B cell (primary cell): ENCODE data around the gene KCNQ5.

ENCODE experiments used
- CTCF ChIP-seq: fragments of 200-600 bp; IDR thresholded peaks from one replicate; pipeline ENCODE4 v1.8.0; 2022; ENCODE audit warnings: antibody characterized with exemption, mild to moderate bottlenecking
- EZH2 ChIP-seq: IDR thresholded peaks from 2 replicates; pipeline ENCODE4 v1.6.1; 2012; ENCODE audit warnings: borderline replicate concordance, low read depth, mild to moderate bottlenecking, moderate library complexity, low read length; ENCODE audit not compliant: insufficient read depth, poor library complexity, severe bottlenecking

DNA sequence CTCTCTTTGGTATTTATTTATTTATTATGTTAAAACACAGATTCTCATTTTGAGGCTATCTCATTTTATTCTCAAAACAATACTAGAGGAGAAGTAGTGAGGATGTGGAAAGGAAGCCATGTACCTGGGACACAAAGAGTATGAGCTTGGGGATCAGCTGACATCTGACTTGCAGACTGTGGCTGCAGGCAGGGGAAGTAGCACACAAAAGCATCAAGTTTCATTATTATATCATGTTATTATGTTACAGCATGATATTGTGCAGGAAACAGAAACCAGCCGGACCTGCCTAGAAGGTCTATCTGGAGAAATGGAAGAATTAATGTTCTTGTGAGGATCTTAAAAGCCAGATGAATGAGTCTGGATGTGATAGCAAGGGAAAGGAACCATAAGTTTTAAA lies 355.2 kb downstream of the KCNQ5 start:
- no peak for TF ChIP-seq CTCF
- no peak for TF ChIP-seq EZH2
